Neutrophil (primary cell): Measurements from ENCODE around the gene RAB3B.

Source experiments
- H3K27ac ChIP-seq: fragments of 200-600 bp; sonication (generic); 2 replicates; pipeline ENCODE4 v1.5.1; 2016; ENCODE audit warnings: mild to moderate bottlenecking, moderate library complexity
- H3K27me3 ChIP-seq: fragments of 200-600 bp; sonication (generic); 2 replicates; pipeline ENCODE4 v1.6.0; 2016; ENCODE audit warnings: mild to moderate bottlenecking
- H3K36me3 ChIP-seq: fragments of 200-600 bp; sonication (generic); 2 replicates; pipeline ENCODE4 v1.5.1; 2017
- H3K4me1 ChIP-seq, 2 experiments: fragments of 200-600 bp in 1 of 2; sonication (generic) in 1 of 2; 1 replicate in 1 of 2; 2 replicates in 1 of 2; pipeline versions ENCODE4 v1.5.1 to v1.6.1; 2013 to 2016; ENCODE audit warnings: low read depth in 1 of 2, low read length in 1 of 2, mild to moderate bottlenecking in 1 of 2, moderate library complexity in 1 of 2; ENCODE audit not compliant: control insufficient read depth in 1 of 2, insufficient read depth in 1 of 2
- H3K4me3 ChIP-seq, 2 experiments: fragments of 200-600 bp in 1 of 2; sonication (generic) in 1 of 2; 1 replicate in 1 of 2; 2 replicates in 1 of 2; pipeline ENCODE4 v1.5.1; 2013 to 2016; ENCODE audit warnings: low read depth in 1 of 2, low read length in 1 of 2, mild to moderate bottlenecking in 1 of 2, moderate library complexity in 1 of 2
- H3K9me3 ChIP-seq: fragments of 200-600 bp; sonication (generic); 2 replicates; pipeline ENCODE4 v1.5.1; 2016
- CTCF ChIP-seq: fragments of 200-600 bp; sonication (generic); IDR thresholded peaks from 2 replicates; pipeline ENCODE4 v1.5.1; 2016; ENCODE audit warnings: antibody characterized with exemption

RAB3B gene

GRCh38 chr1:51982161-51982560, 8.3 kb downstream of the RAB3B start:
- Histone ChIP-seq H3K27me3 (peaks cover 19% of the 10 kb centered on the region), H3K27ac (no peak overlapping the region), H3K4me3 (no peak overlapping the region), H3K9me3 (no peaks in the 10 kb centered on the region), H3K36me3 (no peaks in the 10 kb centered on the region), H3K4me1 (no peaks in the 10 kb centered on the region)
- no peak for TF ChIP-seq CTCF

GRCh38 chr1:51981555-51981954, 8.9 kb downstream of the RAB3B start:
- Histone ChIP-seq H3K27ac (no peak overlapping the region), H3K36me3 (no peaks in the 10 kb centered on the region), H3K9me3 (no peaks in the 10 kb centered on the region), H3K4me1 (no peaks in the 10 kb centered on the region), H3K4me3 (no peak overlapping the region), H3K27me3 (peaks cover 13% of the 10 kb centered on the region)
- TF ChIP-seq CTCF, result no peak

GRCh38 chr1:51978099-51978498, 12.4 kb downstream of the RAB3B start:
- H3K27me3 ChIP-seq, result peaks cover 10% of the 10 kb centered on the region
- H3K36me3 ChIP-seq, result no peaks in the 10 kb centered on the region
- no peaks in the 10 kb centered on the region for H3K9me3 ChIP-seq
- no peak for TF ChIP-seq CTCF
- H3K27ac ChIP-seq, result no peak overlapping the region
- H3K4me3 ChIP-seq, result no peak overlapping the region
- no peaks in the 10 kb centered on the region for H3K4me1 ChIP-seq

GRCh38 chr1:51976846-51977602, 13.5 kb downstream of the RAB3B start:
- H3K9me3 ChIP-seq, result no peaks in the 10 kb centered on the region
- no peaks in the 10 kb centered on the region for H3K36me3 ChIP-seq
- no peaks in the 10 kb centered on the region for H3K4me1 ChIP-seq
- no peak for TF ChIP-seq CTCF
- H3K27me3 ChIP-seq, result peaks cover 10% of the 10 kb centered on the region
- H3K27ac ChIP-seq, result no peak overlapping the region
- no peak overlapping the region for H3K4me3 ChIP-seq

- Histone ChIP-seq H3K9me3 (no peaks in the 10 kb centered on the region), H3K36me3 (no peaks in the 10 kb centered on the region), H3K4me1 (no peaks in the 10 kb centered on the region), H3K27me3 (peaks cover 10% of the 10 kb centered on the region), H3K27ac (no peak overlapping the region), H3K4me3 (no peak overlapping the region)
- no peak for TF ChIP-seq CTCF
These were observed 16.7 kb downstream of the RAB3B start for GRCh38 chr1:51973587-51974474.
